ENCODE data around the gene MRGPRD. TPM values are rescaled to one million over a fixed set of nuclear protein-coding genes. Genes with fewer than 3 reads are reported as not detected.

MRGPRD gene
- total and polyA plus RNA-seq, 2 of the 8 experiments (the other 6 are each of a cell fraction or from before 2014, with no cell fraction given): not detected

DNA sequence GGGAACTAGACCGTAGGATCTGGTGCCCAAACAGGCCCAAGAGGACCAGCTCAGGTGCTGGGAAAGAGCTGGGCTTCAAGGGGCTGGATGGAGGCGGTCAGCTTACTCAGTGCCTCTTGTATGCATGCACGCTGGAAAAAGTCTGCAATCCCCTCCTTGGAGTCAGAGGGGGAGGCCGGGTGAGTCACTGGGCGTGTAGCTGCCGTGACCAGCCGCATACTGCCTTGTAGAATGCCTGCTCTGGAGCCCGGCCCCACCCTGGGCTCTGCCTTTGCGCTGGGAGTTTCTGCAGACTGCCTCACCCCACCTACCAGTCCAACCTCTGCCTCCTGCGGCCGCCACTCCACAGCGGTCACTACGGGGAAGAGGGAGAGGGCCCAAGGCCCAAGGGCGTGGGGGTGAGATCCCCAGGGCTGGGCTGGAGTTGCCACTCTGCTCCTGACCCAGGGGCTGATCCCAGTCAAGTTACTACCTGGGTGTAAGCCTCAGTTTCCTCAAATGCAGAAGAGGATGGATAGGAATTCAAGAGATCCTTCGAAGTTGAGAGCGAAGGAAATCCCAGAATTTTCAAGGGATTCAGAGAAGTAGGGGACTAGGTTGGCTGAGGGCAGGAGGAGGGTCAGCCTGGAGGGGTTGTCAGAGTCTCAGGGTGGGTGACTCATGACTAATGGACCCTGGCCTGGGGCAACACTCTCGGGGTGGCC is 28.1 kb upstream of the MRGPRD start (continued):
- TF ChIP-seq, protein P1, sequence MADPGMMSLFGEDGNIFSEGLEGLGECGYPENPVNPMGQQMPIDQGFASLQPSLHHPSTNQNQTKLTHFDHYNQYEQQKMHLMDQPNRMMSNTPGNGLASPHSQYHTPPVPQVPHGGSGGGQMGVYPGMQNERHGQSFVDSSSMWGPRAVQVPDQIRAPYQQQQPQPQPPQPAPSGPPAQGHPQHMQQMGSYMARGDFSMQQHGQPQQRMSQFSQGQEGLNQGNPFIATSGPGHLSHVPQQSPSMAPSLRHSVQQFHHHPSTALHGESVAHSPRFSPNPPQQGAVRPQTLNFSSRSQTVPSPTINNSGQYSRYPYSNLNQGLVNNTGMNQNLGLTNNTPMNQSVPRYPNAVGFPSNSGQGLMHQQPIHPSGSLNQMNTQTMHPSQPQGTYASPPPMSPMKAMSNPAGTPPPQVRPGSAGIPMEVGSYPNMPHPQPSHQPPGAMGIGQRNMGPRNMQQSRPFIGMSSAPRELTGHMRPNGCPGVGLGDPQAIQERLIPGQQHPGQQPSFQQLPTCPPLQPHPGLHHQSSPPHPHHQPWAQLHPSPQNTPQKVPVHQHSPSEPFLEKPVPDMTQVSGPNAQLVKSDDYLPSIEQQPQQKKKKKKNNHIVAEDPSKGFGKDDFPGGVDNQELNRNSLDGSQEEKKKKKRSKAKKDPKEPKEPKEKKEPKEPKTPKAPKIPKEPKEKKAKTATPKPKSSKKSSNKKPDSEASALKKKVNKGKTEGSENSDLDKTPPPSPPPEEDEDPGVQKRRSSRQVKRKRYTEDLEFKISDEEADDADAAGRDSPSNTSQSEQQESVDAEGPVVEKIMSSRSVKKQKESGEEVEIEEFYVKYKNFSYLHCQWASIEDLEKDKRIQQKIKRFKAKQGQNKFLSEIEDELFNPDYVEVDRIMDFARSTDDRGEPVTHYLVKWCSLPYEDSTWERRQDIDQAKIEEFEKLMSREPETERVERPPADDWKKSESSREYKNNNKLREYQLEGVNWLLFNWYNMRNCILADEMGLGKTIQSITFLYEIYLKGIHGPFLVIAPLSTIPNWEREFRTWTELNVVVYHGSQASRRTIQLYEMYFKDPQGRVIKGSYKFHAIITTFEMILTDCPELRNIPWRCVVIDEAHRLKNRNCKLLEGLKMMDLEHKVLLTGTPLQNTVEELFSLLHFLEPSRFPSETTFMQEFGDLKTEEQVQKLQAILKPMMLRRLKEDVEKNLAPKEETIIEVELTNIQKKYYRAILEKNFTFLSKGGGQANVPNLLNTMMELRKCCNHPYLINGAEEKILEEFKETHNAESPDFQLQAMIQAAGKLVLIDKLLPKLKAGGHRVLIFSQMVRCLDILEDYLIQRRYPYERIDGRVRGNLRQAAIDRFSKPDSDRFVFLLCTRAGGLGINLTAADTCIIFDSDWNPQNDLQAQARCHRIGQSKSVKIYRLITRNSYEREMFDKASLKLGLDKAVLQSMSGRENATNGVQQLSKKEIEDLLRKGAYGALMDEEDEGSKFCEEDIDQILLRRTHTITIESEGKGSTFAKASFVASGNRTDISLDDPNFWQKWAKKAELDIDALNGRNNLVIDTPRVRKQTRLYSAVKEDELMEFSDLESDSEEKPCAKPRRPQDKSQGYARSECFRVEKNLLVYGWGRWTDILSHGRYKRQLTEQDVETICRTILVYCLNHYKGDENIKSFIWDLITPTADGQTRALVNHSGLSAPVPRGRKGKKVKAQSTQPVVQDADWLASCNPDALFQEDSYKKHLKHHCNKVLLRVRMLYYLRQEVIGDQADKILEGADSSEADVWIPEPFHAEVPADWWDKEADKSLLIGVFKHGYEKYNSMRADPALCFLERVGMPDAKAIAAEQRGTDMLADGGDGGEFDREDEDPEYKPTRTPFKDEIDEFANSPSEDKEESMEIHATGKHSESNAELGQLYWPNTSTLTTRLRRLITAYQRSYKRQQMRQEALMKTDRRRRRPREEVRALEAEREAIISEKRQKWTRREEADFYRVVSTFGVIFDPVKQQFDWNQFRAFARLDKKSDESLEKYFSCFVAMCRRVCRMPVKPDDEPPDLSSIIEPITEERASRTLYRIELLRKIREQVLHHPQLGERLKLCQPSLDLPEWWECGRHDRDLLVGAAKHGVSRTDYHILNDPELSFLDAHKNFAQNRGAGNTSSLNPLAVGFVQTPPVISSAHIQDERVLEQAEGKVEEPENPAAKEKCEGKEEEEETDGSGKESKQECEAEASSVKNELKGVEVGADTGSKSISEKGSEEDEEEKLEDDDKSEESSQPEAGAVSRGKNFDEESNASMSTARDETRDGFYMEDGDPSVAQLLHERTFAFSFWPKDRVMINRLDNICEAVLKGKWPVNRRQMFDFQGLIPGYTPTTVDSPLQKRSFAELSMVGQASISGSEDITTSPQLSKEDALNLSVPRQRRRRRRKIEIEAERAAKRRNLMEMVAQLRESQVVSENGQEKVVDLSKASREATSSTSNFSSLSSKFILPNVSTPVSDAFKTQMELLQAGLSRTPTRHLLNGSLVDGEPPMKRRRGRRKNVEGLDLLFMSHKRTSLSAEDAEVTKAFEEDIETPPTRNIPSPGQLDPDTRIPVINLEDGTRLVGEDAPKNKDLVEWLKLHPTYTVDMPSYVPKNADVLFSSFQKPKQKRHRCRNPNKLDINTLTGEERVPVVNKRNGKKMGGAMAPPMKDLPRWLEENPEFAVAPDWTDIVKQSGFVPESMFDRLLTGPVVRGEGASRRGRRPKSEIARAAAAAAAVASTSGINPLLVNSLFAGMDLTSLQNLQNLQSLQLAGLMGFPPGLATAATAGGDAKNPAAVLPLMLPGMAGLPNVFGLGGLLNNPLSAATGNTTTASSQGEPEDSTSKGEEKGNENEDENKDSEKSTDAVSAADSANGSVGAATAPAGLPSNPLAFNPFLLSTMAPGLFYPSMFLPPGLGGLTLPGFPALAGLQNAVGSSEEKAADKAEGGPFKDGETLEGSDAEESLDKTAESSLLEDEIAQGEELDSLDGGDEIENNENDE (IDR thresholded peaks at IDR 0.05; ENCODE audit: insufficient replicate concordance, low read length): no peak
- TF ChIP-seq CHD2 (IDR thresholded peaks at IDR 0.05; ENCODE audit: low read length) (no peak), HDAC2 (IDR thresholded peaks at IDR 0.05; ENCODE audit: borderline replicate concordance in 1 of 2, low read depth in 2 of 2, low read length in 2 of 2) (no peak), POLR2A (IDR thresholded peaks at IDR 0.05; ENCODE audit: control extremely low read depth in 1 of 2, low read depth in 2 of 2, low read length in 2 of 2) (no peak), PHF8 (conservative IDR thresholded peaks at IDR 0.05; ENCODE audit: low read depth, low read length) (no peak)

Data from H1 (cell line).